C4-2B (cell line): ENCODE results near the gene BCAR3.

Experiments used
- H3K27ac ChIP-seq: fragments of 450-650 bp; 2 replicates; pipeline ENCODE4 v1.5.1; 2017
- CTCF ChIP-seq: fragments of 450-650 bp; conservative IDR thresholded peaks from 2 replicates; pipeline ENCODE4 v1.5.1; 2017; ENCODE audit warnings: mild to moderate bottlenecking
- ZFX ChIP-seq: fragments of 450-650 bp; IDR thresholded peaks from 2 replicates; pipeline ENCODE4 v1.6.1; 2017

Gene BCAR3

GRCh38 chr1:93584261-93585003, 97.2 kb downstream of the BCAR3 start:
- H3K27ac ChIP-seq, result peak overlapping the region; percentile 98
- TF ChIP-seq ZFX (no peak), CTCF (no peak)

- TF ChIP-seq CTCF (no peak), ZFX (no peak)
- H3K27ac ChIP-seq, result peak overlapping the region; percentile 98; the same call in 1 of the 2 replicates
Measured at GRCh38 chr1:93581917-93582850, 99.5 kb downstream of the BCAR3 start.

DNA sequence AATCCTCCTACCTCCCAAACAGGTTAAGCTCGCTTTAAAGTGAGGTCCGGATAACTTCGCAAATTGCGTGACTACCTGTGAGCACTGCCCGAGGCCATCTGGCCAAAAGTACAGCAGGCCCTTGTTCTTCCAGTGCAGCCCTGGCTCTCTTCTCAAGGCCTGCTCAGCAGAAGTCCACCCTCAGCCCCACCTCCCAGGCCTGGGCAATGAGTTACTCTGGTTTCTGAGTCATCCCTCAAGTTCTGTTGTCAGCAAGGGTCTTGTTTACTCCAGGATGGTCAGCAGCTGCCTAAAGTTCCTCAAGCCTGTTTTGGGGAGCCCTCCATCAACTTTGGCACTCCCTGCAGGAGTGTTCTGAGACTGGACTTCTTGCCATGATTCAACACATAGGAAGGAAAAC, 101.7 kb downstream of the BCAR3 start:
- peak overlapping the region; percentile 79 for H3K27ac ChIP-seq
- TF ChIP-seq CTCF (no peak), ZFX (no peak)

- TF ChIP-seq ZFX, result no peak
- TF ChIP-seq CTCF, result no peak
- peak overlapping the region; percentile 79 for H3K27ac ChIP-seq
Measured at GRCh38 chr1:93578911-93579825, 102.5 kb downstream of the BCAR3 start.

DNA sequence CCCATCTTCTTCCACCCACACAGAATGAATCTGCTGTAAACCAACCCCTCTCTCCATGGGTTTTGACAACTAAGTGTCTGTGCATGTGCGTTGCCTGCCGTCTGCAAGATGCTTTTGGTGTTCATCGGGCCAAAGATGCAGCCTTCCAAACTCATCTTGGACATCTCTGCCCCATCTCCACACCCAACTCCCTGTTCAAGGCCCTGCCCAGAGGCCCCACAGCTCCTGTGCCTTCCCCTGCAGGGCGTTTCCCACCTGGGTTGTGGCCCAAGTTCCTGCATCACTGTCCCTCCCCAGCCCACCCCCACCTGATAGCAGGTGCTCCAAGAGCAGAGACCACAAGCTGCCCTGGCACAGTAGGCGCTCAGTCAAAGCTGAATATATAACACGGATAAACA, 103.2 kb downstream of the BCAR3 start:
- peak overlapping the region; percentile 79 for H3K27ac ChIP-seq
- no peak for TF ChIP-seq ZFX
- TF ChIP-seq CTCF, result no peak

GRCh38 chr1:93577536-93578432, 103.9 kb downstream of the BCAR3 start:
- TF ChIP-seq CTCF (no peak), ZFX (no peak)
- H3K27ac ChIP-seq, result no peak overlapping the region; the same call in 1 of the 2 replicates
